GM23338 (cell line): ENCODE results near the gene HLCS. TPM values are rescaled to one million over a fixed set of nuclear protein-coding genes. Genes with fewer than 3 reads are reported as not detected.

ENCODE experiments used
- ATAC-seq: fragments of 200-7000 bp; cut with Tn5 transposase; 3 replicates; pipeline ENCODE4 v1.9.1; 2020
- DNase-seq: peaks from one replicate; pipeline ENCODE4 v3.0.0-alpha.2; 2015; ENCODE audit warnings: low spot score
- H2AFZ ChIP-seq: fragments of 200-600 bp; sonication (generic); 2 replicates; pipeline ENCODE4 v1.8.0; 2016; ENCODE audit warnings: antibody characterized with exemption, mild to moderate bottlenecking, moderate library complexity
- H3F3A ChIP-seq: fragments of 200-600 bp; sonication (generic); replicated peaks from 2 replicates; pipeline ENCODE4 v1.8.0; 2017; ENCODE audit warnings: antibody characterized with exemption, mixed run types, low read depth
- H3K27ac ChIP-seq: fragments of 200-600 bp; sonication (generic); 2 replicates; pipeline ENCODE4 v1.6.1; 2016; ENCODE audit warnings: low read depth
- H3K27me3 ChIP-seq: fragments of 200-600 bp; sonication (generic); 2 replicates; pipeline ENCODE4 v1.8.0; 2016; ENCODE audit warnings: mild to moderate bottlenecking, mixed run types, moderate library complexity; ENCODE audit not compliant: insufficient read depth
- H3K36me3 ChIP-seq: fragments of 200-600 bp; sonication (generic); 2 replicates; pipeline ENCODE4 v1.8.0; 2016; ENCODE audit warnings: mild to moderate bottlenecking; ENCODE audit not compliant: insufficient read depth
- H3K4me1 ChIP-seq: fragments of 200-600 bp; sonication (generic); 2 replicates; pipeline ENCODE4 v1.8.0; 2016; ENCODE audit warnings: mild to moderate bottlenecking, moderate library complexity; ENCODE audit not compliant: insufficient read depth
- H3K4me2 ChIP-seq: fragments of 200-600 bp; sonication (generic); 2 replicates; pipeline ENCODE4 v1.7.1; 2017; ENCODE audit warnings: mixed run types
- H3K4me3 ChIP-seq: fragments of 200-600 bp; sonication (generic); 2 replicates; pipeline ENCODE4 v1.6.1; 2016; ENCODE audit warnings: mixed run types
- H3K79me2 ChIP-seq: fragments of 200-600 bp; sonication (generic); replicated peaks from 2 replicates; pipeline ENCODE4 v1.8.0; 2017; ENCODE audit warnings: mild to moderate bottlenecking; ENCODE audit not compliant: insufficient read depth
- H3K9me2 ChIP-seq: fragments of 200-600 bp; sonication (generic); 2 replicates; pipeline ENCODE4 v1.8.0; 2017; ENCODE audit not compliant: insufficient read depth
- H4K20me1 ChIP-seq: fragments of 200-600 bp; sonication (generic); replicated peaks from 2 replicates; pipeline ENCODE4 v1.8.0; 2017; ENCODE audit warnings: mild to moderate bottlenecking; ENCODE audit not compliant: insufficient read depth
- H3K27ac Mint-ChIP-seq: 2 replicates; pipeline ENCODE4 v1.8.0; 2020; ENCODE audit warnings: inconsistent platforms, mild to moderate bottlenecking, moderate library complexity, mixed read lengths
- H3K27me3 Mint-ChIP-seq: 3 replicates; pipeline ENCODE4 v1.8.0; 2022; ENCODE audit warnings: low read depth, mild to moderate bottlenecking, moderate library complexity, mixed read lengths, inconsistent platforms; ENCODE audit not compliant: insufficient read depth, poor library complexity
- H3K36me3 Mint-ChIP-seq: 3 replicates; pipeline ENCODE4 v1.8.0; 2021; ENCODE audit warnings: low read depth, mild to moderate bottlenecking, inconsistent platforms, moderate library complexity, mixed read lengths
- H3K4me1 Mint-ChIP-seq: 3 replicates; pipeline ENCODE4 v1.8.0; 2020; ENCODE audit warnings: mild to moderate bottlenecking, inconsistent platforms, mixed read lengths
- H3K4me3 Mint-ChIP-seq: 3 replicates; pipeline ENCODE4 v1.8.0; 2021; ENCODE audit warnings: moderate library complexity, mild to moderate bottlenecking, inconsistent platforms, mixed read lengths
- H3K9me3 Mint-ChIP-seq: 3 replicates; pipeline ENCODE4 v1.8.0; 2020; ENCODE audit warnings: moderate library complexity, mild to moderate bottlenecking, inconsistent platforms, mixed read lengths
- CREB1 ChIP-seq: fragments of 250-450 bp; sonication (Bioruptor Pico); IDR thresholded peaks from 2 replicates; pipeline ENCODE4 v1.5.0; 2020; ENCODE audit warnings: low read depth, mild to moderate bottlenecking, moderate library complexity
- CTCF ChIP-seq, 2 experiments: fragments of 200-600 bp in 1 of 2; sonication (generic) in 1 of 2; conservative IDR thresholded peaks; 2 replicates each; pipeline versions ENCODE4 v1.5.1 to v1.6.1; 2016 to 2017; ENCODE audit warnings: antibody characterized with exemption in 2 of 2, low read depth in 2 of 2, mild to moderate bottlenecking in 2 of 2, moderate library complexity in 1 of 2
- EZH2 ChIP-seq: fragments of 200-600 bp; sonication (generic); IDR thresholded peaks from one replicate; pipeline ENCODE4 v1.8.0; 2017; ENCODE audit warnings: antibody characterized with exemption, mild to moderate bottlenecking, low read depth; ENCODE audit not compliant: unreplicated experiment
- JUNB ChIP-seq: IDR thresholded peaks from one replicate; pipeline ENCODE4 v1.6.1; 2016; ENCODE audit warnings: antibody characterized with exemption; ENCODE audit not compliant: unreplicated experiment
- NANOG ChIP-seq: IDR thresholded peaks from 2 replicates; pipeline ENCODE4 v1.6.1; 2016; ENCODE audit warnings: antibody characterized with exemption, borderline replicate concordance
- POLR2AphosphoS5 ChIP-seq: IDR thresholded peaks from 2 replicates; pipeline ENCODE4 v1.6.1; 2016; ENCODE audit warnings: antibody characterized with exemption, low read depth
- REST ChIP-seq: IDR thresholded peaks from one replicate; pipeline ENCODE4 v1.6.1; 2018; ENCODE audit warnings: antibody characterized with exemption; ENCODE audit not compliant: unreplicated experiment
- STAT1 ChIP-seq: IDR thresholded peaks from one replicate; pipeline ENCODE4 v1.6.1; 2016; ENCODE audit warnings: antibody characterized with exemption; ENCODE audit not compliant: unreplicated experiment
- ZNF114 ChIP-seq: fragments of 250-450 bp; sonication (Bioruptor Pico); IDR thresholded peaks from 2 replicates; pipeline ENCODE4 v1.5.0; 2020; ENCODE audit warnings: mild to moderate bottlenecking, moderate library complexity
- ZNF331 ChIP-seq: fragments of 250-450 bp; sonication (Bioruptor Pico); IDR thresholded peaks from 2 replicates; pipeline ENCODE4 v1.5.0; 2020; ENCODE audit warnings: low read depth, mild to moderate bottlenecking, moderate library complexity
- ZNF462 ChIP-seq: fragments of 250-450 bp; sonication (Bioruptor Pico); IDR thresholded peaks from 2 replicates; pipeline ENCODE4 v1.5.0; 2020; ENCODE audit warnings: mild to moderate bottlenecking, moderate library complexity
- polyA plus RNA-seq: library from polyadenylated mRNA; unstranded; fragments of >200 nt; fragmentation: Nextera tagmentation; extraction: Ambion mirVana; gene quantifications from 2 replicates; pipeline ENCODE4 v1.2.1, GENCODE V29; 2016
- total RNA-seq: library from RNA; depleted of rRNA; stranded (reverse); fragments of >200 nt; shearing (Covaris generic); gene quantifications from 2 replicates; pipeline ENCODE4 v1.2.3, GENCODE V29; 2014

Gene HLCS
- total and polyA plus RNA-seq, 2 experiments from 2014 or later = 6.1 to 14.7 TPM

GRCh38 chr21:36891692-36892091, 74.8 kb downstream of the HLCS start:
- Histone ChIP-seq H4K20me1 (no peaks in the 10 kb centered on the region), H3K4me3 (no peak overlapping the region), H2AFZ (no peak overlapping the region), H3K27me3 (no peaks in the 10 kb centered on the region), H3K4me2 (no peak overlapping the region), H3K9me2 (0 out of 2 replicates have a peak, but pooled peaks cover 4% of the 10 kb centered on the region), H3K4me1 (no peaks in the 10 kb centered on the region; the same call in 1 of the 2 replicates), H3K79me2 (no peaks in the 10 kb centered on the region), H3F3A (no peaks in the 10 kb centered on the region), H3K36me3 (no peaks in the 10 kb centered on the region; the same call in 1 of the 2 replicates), H3K27ac (no peak overlapping the region)
- no peaks in the 10 kb centered on the region; the same call in 2 of the 3 replicates for H3K36me3 Mint-ChIP-seq
- ATAC-seq = no peak
- TF ChIP-seq ZNF331 (CRISPR knock-in tag) (no peak), EZH2 (no peak), JUNB (no peak), ZNF462 (CRISPR knock-in tag) (no peak), REST (no peak), POLR2AphosphoS5 (no peak), NANOG (no peak), ZNF114 (CRISPR knock-in tag) (no peak), CTCF (conservative IDR thresholded peaks at IDR 0.05; ENCODE audit: low read depth in 2 of 2) (no peak), CREB1 (CRISPR knock-in tag) (no peak), STAT1 (no peak)
- H3K27ac Mint-ChIP-seq = no peak overlapping the region
- no peak overlapping the region for H3K4me3 Mint-ChIP-seq
- H3K9me3 Mint-ChIP-seq = no peaks in the 10 kb centered on the region
- no peak for DNase-seq
- peaks cover 4% of the 10 kb centered on the region for H3K27me3 Mint-ChIP-seq
- H3K4me1 Mint-ChIP-seq = peaks cover 22% of the 10 kb centered on the region
